BLaER1 treated with 17β-estradiol and CSF1 and Interleukin-3, amounts not matched to agents 10 nM and 100 nM (cell line): ENCODE measurements around the gene LRRK1.
"Not testable (repeated sequence)": the region's sequence is repeated elsewhere in the genome, so short reads cannot be mapped to it uniquely, and the experiment has no call there.

Experiments
- H3K27ac ChIP-seq, 11 experiments: shearing (Covaris generic); formaldehyde crosslinking; 2 replicates each; pipeline ENCODE4 v1.8.1; 2022
- H3K27me3 ChIP-seq, 11 experiments: shearing (Covaris generic); formaldehyde crosslinking; 2 replicates each; pipeline ENCODE4 v1.8.1; 2022
- H3K36me3 ChIP-seq, 11 experiments: shearing (Covaris generic); formaldehyde crosslinking; 2 replicates each; pipeline ENCODE4 v1.8.1; 2022
- H3K4me1 ChIP-seq, 10 experiments: shearing (Covaris generic); formaldehyde crosslinking; 2 replicates each; pipeline ENCODE4 v1.8.1; 2022
- H3K4me2 ChIP-seq, 11 experiments: shearing (Covaris generic); formaldehyde crosslinking; 2 replicates each; pipeline ENCODE4 v1.8.1; 2022
- H3K4me3 ChIP-seq, 10 experiments: shearing (Covaris generic); formaldehyde crosslinking; 2 replicates each; pipeline ENCODE4 v1.8.1; 2022
- H3K9ac ChIP-seq, 11 experiments: shearing (Covaris generic); formaldehyde crosslinking; 2 replicates each; pipeline ENCODE4 v1.8.1; 2022
- H3K9me3 ChIP-seq, 11 experiments: shearing (Covaris generic); formaldehyde crosslinking; replicated peaks in 1 of 11; 2 replicates each; pipeline ENCODE4 v1.8.1; 2022
- H4K20me1 ChIP-seq, 11 experiments: shearing (Covaris generic); formaldehyde crosslinking; 2 replicates each; pipeline ENCODE4 v1.8.1; 2022
- Cebpa-rat ChIP-seq, 11 experiments: shearing (Covaris generic); IDR thresholded peaks; 2 replicates each; pipeline ENCODE4 v1.8.1; 2022

The LRRK1 gene

DNA sequence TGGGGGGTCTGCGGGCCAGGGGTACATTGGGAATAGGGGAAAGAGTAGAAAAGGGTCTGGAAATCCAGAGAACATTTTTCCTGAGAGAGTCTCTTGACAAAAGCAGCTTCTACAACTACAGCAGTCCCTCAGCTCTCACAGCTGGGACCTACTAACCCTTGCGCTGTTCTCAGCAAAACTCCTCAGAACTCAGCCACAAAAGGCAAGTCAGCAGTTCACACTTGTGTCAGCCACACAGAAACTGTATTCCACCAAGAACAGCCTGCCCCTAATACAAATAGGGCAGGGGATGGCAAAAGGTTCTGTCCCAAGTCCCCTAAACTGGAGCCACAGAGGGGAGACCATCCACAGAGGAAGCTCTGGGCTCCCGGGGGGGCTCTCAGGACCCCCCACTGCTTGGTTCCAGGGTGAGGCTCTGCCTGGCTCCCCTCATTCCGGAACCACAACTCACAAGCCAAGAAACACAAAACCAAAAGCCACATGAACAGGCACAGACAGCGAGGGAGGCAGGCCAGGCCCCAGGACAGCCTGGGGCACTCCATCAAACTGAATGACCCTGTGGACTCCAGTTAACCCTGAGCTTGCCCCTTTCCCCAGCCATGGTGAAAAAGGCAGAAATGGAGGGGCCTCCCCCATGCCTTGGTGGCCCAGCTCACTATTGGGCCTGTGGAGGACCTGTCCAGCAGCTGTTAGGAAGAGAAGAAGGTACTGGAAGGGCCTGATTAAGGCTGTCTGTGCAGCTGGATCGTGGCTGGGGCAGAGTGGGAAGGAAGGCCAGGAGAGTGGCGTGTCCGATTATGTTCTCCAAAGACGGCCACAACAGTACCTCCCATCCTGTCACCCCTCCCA is 170.6 kb downstream of the LRRK1 start:
- H3K4me1 ChIP-seq, result peaks cover 23 to 37% (median 30%) of the 10 kb centered on the region in 10 experiments; a peak in 19 of 20 replicates
- H4K20me1 ChIP-seq, result no peaks in the 10 kb centered on the region; a peak in 2 of 22 replicates
- no peak overlapping the region for H3K9ac ChIP-seq
- H3K4me3 ChIP-seq, result no peak overlapping the region
- TF ChIP-seq Cebpa-rat (IDR thresholded peaks at IDR 0.05), result no peak
- H3K27ac ChIP-seq, result no peak overlapping the region
- no peaks in the 10 kb centered on the region for H3K9me3 ChIP-seq
- peaks cover 0 to 10% (median 0%) of the 10 kb centered on the region in 11 experiments; a peak in 1 of 22 replicates for H3K27me3 ChIP-seq
- H3K36me3 ChIP-seq, result no peaks in the 10 kb centered on the region
- H3K4me2 ChIP-seq, result peak overlapping the region in 5 of 11 experiments; percentile 2 to 76 (median 58); a peak in 7 of 22 replicates

DNA sequence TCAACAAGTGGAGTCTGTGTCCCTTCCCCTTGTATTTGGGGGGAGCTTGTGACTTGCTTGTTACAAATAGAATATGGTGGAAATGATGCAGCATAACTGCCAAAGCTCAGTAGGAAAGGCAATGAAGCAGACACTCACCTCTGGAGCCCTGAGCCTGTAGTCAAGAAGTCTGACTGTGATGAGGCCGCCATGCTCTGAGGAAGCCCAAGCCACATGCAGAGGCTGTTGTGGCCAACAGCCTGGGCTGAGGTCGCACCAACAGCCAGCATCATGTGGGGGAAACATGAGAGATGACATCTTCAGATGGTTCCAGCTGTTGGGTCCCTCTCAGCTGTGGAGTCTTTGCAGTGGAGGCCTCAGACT is 171.3 kb downstream of the LRRK1 start:
- Histone ChIP-seq H3K4me3 (no peak overlapping the region), H3K27me3 (peaks cover 0 to 8% (median 0%) of the 10 kb centered on the region in 11 experiments; a peak in 1 of 22 replicates), H3K9me3 (no peaks in the 10 kb centered on the region), H3K9ac (no peak overlapping the region), H3K4me2 (peak overlapping the region in 3 of 11 experiments; percentile 2 to 9 (median 5); a peak in 2 of 22 replicates), H4K20me1 (no peaks in the 10 kb centered on the region; a peak in 1 of 22 replicates), H3K27ac (no peak overlapping the region), H3K4me1 (peaks cover 23 to 37% (median 30%) of the 10 kb centered on the region in 10 experiments; a peak in 19 of 20 replicates), H3K36me3 (no peaks in the 10 kb centered on the region)
- TF ChIP-seq Cebpa-rat (IDR thresholded peaks at IDR 0.05), result no peak

DNA sequence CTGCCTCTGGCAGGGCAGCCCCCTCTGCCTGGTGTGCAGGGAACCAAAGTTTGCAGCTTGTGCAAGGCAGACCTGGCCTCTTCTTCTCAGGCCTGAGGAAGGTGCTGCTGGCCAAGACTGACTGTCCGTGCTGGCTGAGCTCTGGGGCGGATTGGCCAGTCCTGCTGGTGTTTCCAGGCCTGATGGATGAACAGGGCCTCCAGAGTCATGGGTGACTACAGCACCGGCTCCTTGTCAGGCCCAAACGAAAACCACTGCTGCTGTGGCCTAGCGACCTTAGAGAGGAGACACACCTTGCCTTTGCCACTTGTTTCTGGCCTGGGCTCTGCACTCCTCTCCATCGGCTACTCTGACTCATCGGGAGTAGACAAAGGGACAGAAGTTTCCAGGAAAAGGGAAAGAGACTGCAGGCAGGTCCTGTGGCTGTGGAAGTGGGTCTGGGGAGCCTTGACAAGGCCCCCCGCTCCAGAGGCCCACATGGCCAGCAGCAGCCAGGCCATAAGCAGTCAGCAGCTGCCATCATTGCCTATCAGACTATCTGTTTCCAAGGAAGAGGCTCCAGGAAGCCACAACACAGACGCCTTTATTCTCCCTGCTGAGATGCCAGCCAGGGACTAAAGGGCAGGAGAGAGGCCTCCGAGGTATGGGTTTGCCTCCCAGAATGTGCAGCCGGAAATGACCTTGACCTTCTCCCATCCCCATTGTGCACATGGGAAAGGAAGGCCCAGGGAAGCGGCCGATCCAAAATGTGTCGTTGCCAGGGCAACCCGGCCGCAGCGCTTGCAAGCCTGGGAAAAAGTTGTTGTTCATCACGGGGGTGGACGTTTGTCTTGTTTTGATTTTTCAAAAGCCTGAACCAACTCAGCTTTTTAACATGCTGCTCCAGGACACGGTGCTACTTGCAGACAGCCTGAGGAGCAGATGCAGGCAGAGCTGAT is 172.2 kb downstream of the LRRK1 start:
- peaks cover 0 to 8% (median 0%) of the 10 kb centered on the region in 11 experiments; a peak in 1 of 22 replicates for H3K27me3 ChIP-seq
- no peak overlapping the region for H3K4me2 ChIP-seq
- peaks cover 23 to 37% (median 30%) of the 10 kb centered on the region in 10 experiments; a peak in 19 of 20 replicates for H3K4me1 ChIP-seq
- no peak for TF ChIP-seq Cebpa-rat (IDR thresholded peaks at IDR 0.05)
- no peaks in the 10 kb centered on the region for H3K9me3 ChIP-seq
- H3K4me3 ChIP-seq, result no peak overlapping the region
- H4K20me1 ChIP-seq, result no peaks in the 10 kb centered on the region; a peak in 1 of 22 replicates
- H3K36me3 ChIP-seq, result no peaks in the 10 kb centered on the region
- H3K27ac ChIP-seq, result no peak overlapping the region
- H3K9ac ChIP-seq, result no peak overlapping the region

DNA sequence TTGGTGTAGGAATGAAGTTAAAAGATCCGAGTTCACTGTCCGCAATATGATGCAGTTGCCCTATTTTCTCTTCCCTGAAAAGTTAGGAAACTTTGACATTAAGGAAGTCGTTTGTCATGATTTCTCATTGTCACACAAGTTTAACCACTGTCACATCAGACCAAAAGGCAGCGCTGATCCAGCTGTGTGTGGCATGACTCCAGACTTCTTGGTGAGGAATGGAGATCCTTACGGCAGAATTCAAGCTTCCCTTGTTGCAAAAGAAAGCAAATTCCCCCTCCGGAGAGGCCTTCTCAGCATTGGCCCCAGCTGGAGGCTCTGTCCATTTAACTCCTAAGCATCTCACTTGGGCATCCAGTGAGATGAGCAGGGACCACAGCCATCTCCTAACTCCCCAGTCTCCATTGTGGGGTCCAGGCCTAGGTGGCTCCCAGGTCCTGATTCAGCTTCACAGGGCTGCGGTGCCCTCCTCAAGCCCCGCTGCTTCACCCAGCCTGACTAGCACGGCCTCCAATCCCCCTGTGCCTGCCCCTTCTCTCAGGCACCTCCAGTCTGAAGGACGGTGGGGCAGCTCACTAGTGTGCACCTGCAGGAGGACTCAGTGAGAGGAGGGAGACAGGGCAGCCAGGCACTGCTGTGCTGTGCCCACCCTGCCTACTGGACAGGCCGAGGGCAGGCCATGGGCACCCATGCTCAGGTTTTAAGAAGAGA is 173.2 kb downstream of the LRRK1 start:
- H3K9ac ChIP-seq, result no peak overlapping the region
- H3K27me3 ChIP-seq, result peaks cover 0 to under 1% (median 0%) of the 10 kb centered on the region in 11 experiments; a peak in 1 of 22 replicates
- H3K36me3 ChIP-seq, result no peaks in the 10 kb centered on the region
- H3K27ac ChIP-seq, result no peak overlapping the region
- H3K4me2 ChIP-seq, result no peak overlapping the region
- H3K4me1 ChIP-seq, result peaks cover 14 to 27% (median 20%) of the 10 kb centered on the region in 10 experiments; a peak in 19 of 20 replicates
- H4K20me1 ChIP-seq, result no peaks in the 10 kb centered on the region; a peak in 1 of 22 replicates
- H3K9me3 ChIP-seq, result no peaks in the 10 kb centered on the region
- TF ChIP-seq Cebpa-rat (IDR thresholded peaks at IDR 0.05), result no peak
- no peak overlapping the region for H3K4me3 ChIP-seq

DNA sequence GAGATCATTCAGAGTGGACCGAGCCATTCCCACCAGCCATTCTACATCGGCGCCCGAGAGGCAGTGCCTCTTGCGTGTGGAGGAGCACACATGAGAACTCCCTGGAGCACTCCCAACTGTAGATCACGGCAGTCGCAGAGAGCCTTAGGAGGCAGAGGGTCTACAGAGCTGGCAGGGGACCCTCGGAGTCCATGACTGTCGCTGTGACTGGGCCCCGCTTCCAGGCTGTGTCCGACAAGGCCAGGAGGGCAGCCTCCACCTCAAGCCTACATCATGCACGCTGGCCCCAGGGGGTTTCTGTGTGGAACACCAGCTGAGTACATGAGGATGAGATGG is 173.7 kb downstream of the LRRK1 start:
- no peaks in the 10 kb centered on the region for H3K9me3 ChIP-seq
- no peak overlapping the region for H3K4me2 ChIP-seq
- H3K27me3 ChIP-seq, result no peaks in the 10 kb centered on the region; a peak in 1 of 22 replicates
- TF ChIP-seq Cebpa-rat (IDR thresholded peaks at IDR 0.05), result no peak
- H3K4me3 ChIP-seq, result no peak overlapping the region
- no peak overlapping the region for H3K9ac ChIP-seq
- no peak overlapping the region for H3K27ac ChIP-seq
- H3K4me1 ChIP-seq, result peaks cover 9 to 22% (median 16%) of the 10 kb centered on the region in 10 experiments; a peak in 18 of 20 replicates
- H4K20me1 ChIP-seq, result no peaks in the 10 kb centered on the region
- no peaks in the 10 kb centered on the region for H3K36me3 ChIP-seq

DNA sequence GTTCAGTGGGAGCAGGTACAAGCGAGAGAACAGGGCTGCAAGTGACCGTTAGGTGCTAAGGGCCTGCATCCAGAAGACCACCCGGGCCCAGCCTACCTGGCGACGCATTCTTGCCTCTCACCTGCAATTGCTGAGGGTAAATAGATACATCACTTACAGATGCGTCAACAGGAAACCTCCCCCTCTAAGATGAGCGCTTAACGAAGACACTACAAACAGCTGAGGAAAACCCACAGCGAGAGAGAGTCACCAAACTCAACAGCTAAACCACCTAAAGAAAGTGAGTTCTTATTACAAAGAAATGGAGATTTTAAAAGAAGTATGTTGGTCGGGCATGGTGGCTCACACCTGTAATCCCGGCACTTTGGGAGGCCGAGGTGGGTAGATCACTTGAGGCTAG is 174.8 kb downstream of the LRRK1 start:
- H4K20me1 ChIP-seq, result no peaks in the 10 kb centered on the region
- no peak overlapping the region for H3K27ac ChIP-seq
- no peak overlapping the region for H3K4me3 ChIP-seq
- no peak overlapping the region for H3K4me2 ChIP-seq
- no peak overlapping the region for H3K9ac ChIP-seq
- peaks cover 0 to 11% (median 6%) of the 10 kb centered on the region in 10 experiments; a peak in 11 of 20 replicates for H3K4me1 ChIP-seq
- TF ChIP-seq Cebpa-rat (IDR thresholded peaks at IDR 0.05), result no peak
- H3K27me3 ChIP-seq, result no peaks in the 10 kb centered on the region; a peak in 1 of 22 replicates
- no peaks in the 10 kb centered on the region for H3K36me3 ChIP-seq
- no peaks in the 10 kb centered on the region for H3K9me3 ChIP-seq

DNA sequence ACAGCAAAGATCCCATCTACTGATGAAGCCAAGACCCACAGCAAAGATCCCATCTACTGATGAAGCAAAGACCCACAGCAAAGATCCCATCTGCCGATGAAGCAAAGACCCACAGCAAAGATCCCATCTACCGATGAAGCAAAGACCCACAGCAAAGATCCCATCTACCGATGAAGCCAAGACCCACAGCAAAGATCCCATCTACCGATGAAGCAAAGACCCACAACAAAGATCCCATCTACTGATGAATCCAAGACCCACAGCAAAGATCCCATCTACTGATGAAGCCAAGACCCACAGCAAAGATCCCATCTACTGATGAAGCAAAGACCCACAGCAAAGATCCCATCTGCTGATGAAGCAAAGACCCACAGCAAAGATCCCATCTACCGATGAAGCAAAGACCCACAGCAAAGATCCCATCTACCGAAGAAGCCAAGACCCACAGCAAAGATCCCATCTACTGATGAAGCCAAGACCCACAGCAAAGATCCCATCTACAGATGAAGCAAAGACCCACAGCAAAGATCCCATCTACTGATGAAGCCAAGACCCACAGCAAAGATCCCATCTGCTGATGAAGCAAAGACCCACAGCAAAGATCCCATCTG is 176.7 kb downstream of the LRRK1 start:
- H3K27me3 ChIP-seq, H4K20me1 ChIP-seq, H3K4me1 ChIP-seq, H3K36me3 ChIP-seq, H3K9ac ChIP-seq, H3K27ac ChIP-seq, H3K4me2 ChIP-seq, H3K4me3 ChIP-seq, H3K9me3 ChIP-seq: not testable (repeated sequence)

DNA sequence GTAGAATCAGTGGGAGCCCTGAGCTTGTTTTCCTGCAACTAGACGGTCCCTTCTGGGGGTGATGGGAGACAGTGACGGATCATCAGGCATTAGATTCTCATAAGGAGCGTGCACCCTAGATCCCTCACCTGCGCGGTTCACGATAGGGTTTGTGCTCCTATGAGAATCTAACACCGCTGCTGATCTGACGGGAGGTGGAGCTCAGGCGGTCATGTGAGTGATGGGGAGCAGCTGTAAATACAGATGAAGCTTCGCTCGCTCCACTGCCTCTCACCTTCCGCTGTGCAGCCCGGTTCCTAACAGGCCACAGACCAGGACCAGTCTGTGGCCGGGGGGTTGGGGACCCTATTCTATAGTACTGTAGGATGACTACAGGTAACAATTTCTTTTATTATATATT is 178.0 kb downstream of the LRRK1 start:
- Histone ChIP-seq H3K4me2 (no peak overlapping the region), H3K4me1 (no peaks in the 10 kb centered on the region), H3K9me3 (peaks cover 9 to 13% (median 11%) of the 10 kb centered on the region in 11 experiments), H3K36me3 (no peaks in the 10 kb centered on the region), H3K27me3 (no peaks in the 10 kb centered on the region), H3K27ac (no peak overlapping the region), H3K4me3 (no peak overlapping the region), H4K20me1 (no peaks in the 10 kb centered on the region), H3K9ac (no peak overlapping the region)
- no peak for TF ChIP-seq Cebpa-rat (IDR thresholded peaks at IDR 0.05)
